HepG2 (cell line): ENCODE results near the gene GBA3.

ENCODE experiments used
- DNMT1 ChIP-seq: sonication (generic); formaldehyde crosslinking; IDR thresholded peaks from 2 replicates; pipeline ENCODE4 v1.5.1; 2020; ENCODE audit warnings: mild to moderate bottlenecking, missing genetic modification reagents
- EZH2 ChIP-seq: conservative IDR thresholded peaks from 2 replicates; pipeline ENCODE4 v1.6.1; 2012; ENCODE audit warnings: mild to moderate bottlenecking, low read depth, low read length, moderate library complexity
- MTF1 ChIP-seq: sonication (generic); formaldehyde crosslinking; IDR thresholded peaks from 2 replicates; pipeline ENCODE4 v1.5.0; 2020; ENCODE audit warnings: missing genetic modification reagents
- PTBP1 ChIP-seq: fragments of 200-400 bp; formaldehyde crosslinking; IDR thresholded peaks from 2 replicates; pipeline ENCODE4 v1.6.1; 2018; ENCODE audit warnings: low read length, low read depth; ENCODE audit not compliant: poor library complexity, severe bottlenecking
- RARA ChIP-seq: IDR thresholded peaks from 2 replicates; pipeline ENCODE4 v1.6.1; 2016; ENCODE audit warnings: missing genetic modification reagents, missing compliant biosample characterization
- SAP130 ChIP-seq: IDR thresholded peaks from 2 replicates; pipeline ENCODE4 v1.6.1; 2016; ENCODE audit warnings: low read depth
- SMC3 ChIP-seq: IDR thresholded peaks from 2 replicates; pipeline ENCODE4 v1.6.1; 2011; ENCODE audit warnings: low read length, improper control_type of control experiment
- STAT6 ChIP-seq: sonication (generic); formaldehyde crosslinking; IDR thresholded peaks from 2 replicates; pipeline ENCODE4 v1.4.0; 2020; ENCODE audit warnings: missing genetic modification reagents, mild to moderate bottlenecking, borderline replicate concordance
- ZNF550 ChIP-seq: sonication (generic); formaldehyde crosslinking; IDR thresholded peaks from 2 replicates; pipeline ENCODE4 v1.4.0; 2020; ENCODE audit warnings: mild to moderate bottlenecking, missing genetic modification reagents, borderline replicate concordance
- TF ChIP-seq, protein P1 (sequence below): sonication (generic); formaldehyde crosslinking; IDR thresholded peaks from 2 replicates; pipeline ENCODE4 v1.5.0; 2020; ENCODE audit warnings: missing genetic modification reagents
- TF ChIP-seq, protein P2 (sequence below): fragments of 450-650 bp; IDR thresholded peaks from 2 replicates; pipeline ENCODE4 v1.6.1; 2017; ENCODE audit warnings: mild to moderate bottlenecking
- TF ChIP-seq, protein P3 (sequence below): sonication (generic); formaldehyde crosslinking; IDR thresholded peaks from 2 replicates; pipeline ENCODE4 v1.5.0; 2020; ENCODE audit warnings: missing genetic modification reagents, mild to moderate bottlenecking, borderline replicate concordance
- TF ChIP-seq, protein P4 (sequence below): sonication (generic); formaldehyde crosslinking; IDR thresholded peaks from 2 replicates; pipeline ENCODE4 v1.5.0; 2020; ENCODE audit warnings: mild to moderate bottlenecking, missing genetic modification reagents, moderate library complexity

DNA sequence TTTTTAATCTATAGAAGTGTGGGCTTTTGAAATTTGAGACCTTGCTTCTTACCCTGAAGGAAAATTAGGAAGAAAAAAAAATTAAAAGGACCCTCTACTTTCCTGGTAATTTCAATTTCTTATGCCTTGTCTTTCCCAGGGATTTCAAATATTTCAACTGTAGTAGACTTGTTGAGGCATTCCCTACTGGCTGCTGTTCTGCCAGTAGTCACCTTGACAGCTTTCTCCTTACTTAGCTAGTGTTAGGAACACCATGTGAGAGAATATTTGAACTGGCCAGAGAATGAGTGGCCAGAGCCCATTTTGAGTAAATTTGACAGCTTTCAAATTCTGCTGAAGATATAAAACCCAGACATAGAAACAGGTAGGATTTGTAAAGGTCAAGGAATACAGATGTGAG, 24.0 kb upstream of the GBA3 start:
- no peak for TF ChIP-seq STAT6
- TF ChIP-seq, protein P1, sequence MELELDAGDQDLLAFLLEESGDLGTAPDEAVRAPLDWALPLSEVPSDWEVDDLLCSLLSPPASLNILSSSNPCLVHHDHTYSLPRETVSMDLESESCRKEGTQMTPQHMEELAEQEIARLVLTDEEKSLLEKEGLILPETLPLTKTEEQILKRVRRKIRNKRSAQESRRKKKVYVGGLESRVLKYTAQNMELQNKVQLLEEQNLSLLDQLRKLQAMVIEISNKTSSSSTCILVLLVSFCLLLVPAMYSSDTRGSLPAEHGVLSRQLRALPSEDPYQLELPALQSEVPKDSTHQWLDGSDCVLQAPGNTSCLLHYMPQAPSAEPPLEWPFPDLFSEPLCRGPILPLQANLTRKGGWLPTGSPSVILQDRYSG (CRISPR knock-in tag): no peak
- TF ChIP-seq, protein P2, sequence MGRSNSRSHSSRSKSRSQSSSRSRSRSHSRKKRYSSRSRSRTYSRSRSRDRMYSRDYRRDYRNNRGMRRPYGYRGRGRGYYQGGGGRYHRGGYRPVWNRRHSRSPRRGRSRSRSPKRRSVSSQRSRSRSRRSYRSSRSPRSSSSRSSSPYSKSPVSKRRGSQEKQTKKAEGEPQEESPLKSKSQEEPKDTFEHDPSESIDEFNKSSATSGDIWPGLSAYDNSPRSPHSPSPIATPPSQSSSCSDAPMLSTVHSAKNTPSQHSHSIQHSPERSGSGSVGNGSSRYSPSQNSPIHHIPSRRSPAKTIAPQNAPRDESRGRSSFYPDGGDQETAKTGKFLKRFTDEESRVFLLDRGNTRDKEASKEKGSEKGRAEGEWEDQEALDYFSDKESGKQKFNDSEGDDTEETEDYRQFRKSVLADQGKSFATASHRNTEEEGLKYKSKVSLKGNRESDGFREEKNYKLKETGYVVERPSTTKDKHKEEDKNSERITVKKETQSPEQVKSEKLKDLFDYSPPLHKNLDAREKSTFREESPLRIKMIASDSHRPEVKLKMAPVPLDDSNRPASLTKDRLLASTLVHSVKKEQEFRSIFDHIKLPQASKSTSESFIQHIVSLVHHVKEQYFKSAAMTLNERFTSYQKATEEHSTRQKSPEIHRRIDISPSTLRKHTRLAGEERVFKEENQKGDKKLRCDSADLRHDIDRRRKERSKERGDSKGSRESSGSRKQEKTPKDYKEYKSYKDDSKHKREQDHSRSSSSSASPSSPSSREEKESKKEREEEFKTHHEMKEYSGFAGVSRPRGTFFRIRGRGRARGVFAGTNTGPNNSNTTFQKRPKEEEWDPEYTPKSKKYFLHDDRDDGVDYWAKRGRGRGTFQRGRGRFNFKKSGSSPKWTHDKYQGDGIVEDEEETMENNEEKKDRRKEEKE: no peak
- TF ChIP-seq ZNF550 (CRISPR knock-in tag): no peak
- TF ChIP-seq EZH2: no peak
- no peak for TF ChIP-seq PTBP1
- no peak for TF ChIP-seq MTF1 (CRISPR knock-in tag)
- TF ChIP-seq, protein P3, sequence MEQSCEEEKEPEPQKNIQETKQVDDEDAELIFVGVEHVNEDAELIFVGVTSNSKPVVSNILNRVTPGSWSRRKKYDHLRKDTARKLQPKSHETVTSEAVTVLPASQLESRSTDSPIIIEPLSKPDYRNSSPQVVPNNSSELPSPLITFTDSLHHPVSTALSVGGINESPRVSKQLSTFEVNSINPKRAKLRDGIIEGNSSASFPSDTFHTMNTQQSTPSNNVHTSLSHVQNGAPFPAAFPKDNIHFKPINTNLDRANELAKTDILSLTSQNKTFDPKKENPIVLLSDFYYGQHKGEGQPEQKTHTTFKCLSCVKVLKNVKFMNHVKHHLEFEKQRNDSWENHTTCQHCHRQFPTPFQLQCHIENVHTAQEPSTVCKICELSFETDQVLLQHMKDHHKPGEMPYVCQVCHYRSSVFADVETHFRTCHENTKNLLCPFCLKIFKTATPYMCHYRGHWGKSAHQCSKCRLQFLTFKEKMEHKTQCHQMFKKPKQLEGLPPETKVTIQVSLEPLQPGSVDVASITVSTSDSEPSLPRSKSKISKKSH: no peak
- no peak for TF ChIP-seq SMC3
- no peak for TF ChIP-seq RARA (CRISPR knock-in tag)
- TF ChIP-seq SAP130 (CRISPR knock-in tag): no peak
- TF ChIP-seq DNMT1 (CRISPR knock-in tag): no peak
- TF ChIP-seq, protein P4, sequence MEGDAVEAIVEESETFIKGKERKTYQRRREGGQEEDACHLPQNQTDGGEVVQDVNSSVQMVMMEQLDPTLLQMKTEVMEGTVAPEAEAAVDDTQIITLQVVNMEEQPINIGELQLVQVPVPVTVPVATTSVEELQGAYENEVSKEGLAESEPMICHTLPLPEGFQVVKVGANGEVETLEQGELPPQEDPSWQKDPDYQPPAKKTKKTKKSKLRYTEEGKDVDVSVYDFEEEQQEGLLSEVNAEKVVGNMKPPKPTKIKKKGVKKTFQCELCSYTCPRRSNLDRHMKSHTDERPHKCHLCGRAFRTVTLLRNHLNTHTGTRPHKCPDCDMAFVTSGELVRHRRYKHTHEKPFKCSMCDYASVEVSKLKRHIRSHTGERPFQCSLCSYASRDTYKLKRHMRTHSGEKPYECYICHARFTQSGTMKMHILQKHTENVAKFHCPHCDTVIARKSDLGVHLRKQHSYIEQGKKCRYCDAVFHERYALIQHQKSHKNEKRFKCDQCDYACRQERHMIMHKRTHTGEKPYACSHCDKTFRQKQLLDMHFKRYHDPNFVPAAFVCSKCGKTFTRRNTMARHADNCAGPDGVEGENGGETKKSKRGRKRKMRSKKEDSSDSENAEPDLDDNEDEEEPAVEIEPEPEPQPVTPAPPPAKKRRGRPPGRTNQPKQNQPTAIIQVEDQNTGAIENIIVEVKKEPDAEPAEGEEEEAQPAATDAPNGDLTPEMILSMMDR: no peak
